A549 (cell line): ENCODE results near the gene MYH11. TPM values are rescaled to one million over a fixed set of nuclear protein-coding genes. Genes with fewer than 3 reads are reported as not detected.

Experiments used
- ATAC-seq, 2 experiments: fragments of 200-7000 bp in 1 of 2; fragments of >200 bp in 1 of 2; cut with Nextera tagmentation in 1 of 2; cut with Tn5 transposase in 1 of 2; 3 replicates each; pipeline versions ENCODE4 v1.8.0 to v1.9.1; 2018 to 2020; ENCODE audit warnings: mild to moderate bottlenecking in 1 of 2, moderate library complexity in 1 of 2
- CTCF ChIA-PET: fragments of 300-600 bp; sonication (Branson Sonifier 250); formaldehyde crosslinking; extraction: SDS; loops from one replicate; lab custom pipeline; 2021; ENCODE audit warnings: antibody characterized with exemption, inconsistent platforms; lab: Yijun Ruan, JAX
- POLR2A ChIA-PET: fragments of 350-600 bp; formaldehyde crosslinking; extraction: SDS; loops from one replicate; lab custom pipeline; 2021; ENCODE audit warnings: antibody characterized with exemption, inconsistent platforms; lab: Yijun Ruan, JAX
- DNase-seq, 2 experiments: peaks; one replicate each; pipeline versions ENCODE4 v3.0.0 to v3.0.0-alpha.2; 2011 to 2016; ENCODE audit warnings: low read depth in 1 of 2, low spot score in 1 of 2
- FAIRE-seq: peaks from 2 replicates; lab custom pipeline; 2011; peaks lifted over from hg19 to GRCh38; lab: Jason Lieb, UNC
- H3K27ac ChIP-seq, 2 experiments: fragments of >200 bp; sonication (Bioruptor Twin); formaldehyde crosslinking; 3 replicates each; pipeline ENCODE4 v1.5.1; 2016 to 2017
- H3K4me1 ChIP-seq: fragments of >200 bp; sonication (Bioruptor Twin); formaldehyde crosslinking; 3 replicates; pipeline ENCODE4 v1.6.1; 2016
- H3K4me2 ChIP-seq: fragments of >200 bp; sonication (Bioruptor Twin); formaldehyde crosslinking; 3 replicates; pipeline ENCODE4 v1.6.1; 2016
- H3K4me3 ChIP-seq: fragments of >200 bp; sonication (Bioruptor Twin); formaldehyde crosslinking; 3 replicates; pipeline ENCODE4 v1.5.1; 2016
- H3K9me3 ChIP-seq: fragments of >200 bp; sonication (Bioruptor Twin); formaldehyde crosslinking; 3 replicates; pipeline ENCODE4 v1.6.1; 2016
- BHLHE40 ChIP-seq: IDR thresholded peaks from 2 replicates; pipeline ENCODE4 v1.6.1; 2012; ENCODE audit warnings: low read depth, low read length, inconsistent platforms
- CBX2 ChIP-seq: fragments of 200-600 bp; sonication (generic); IDR thresholded peaks from 2 replicates; pipeline ENCODE4 v1.6.1; 2016; ENCODE audit warnings: low read depth, mild to moderate bottlenecking, borderline replicate concordance
- CBX8 ChIP-seq: fragments of 200-600 bp; sonication (generic); IDR thresholded peaks from 2 replicates; pipeline ENCODE4 v1.6.1; 2016
- CEBPB ChIP-seq, 2 experiments: fragments of >200 bp in 1 of 2; sonication (Bioruptor Twin) in 1 of 2; formaldehyde crosslinking in 1 of 2; IDR thresholded peaks; 2 replicates each; pipeline ENCODE4 v1.6.1; 2012 to 2016
- CHD2 ChIP-seq: fragments of 150-350 bp; IDR thresholded peaks from 2 replicates; pipeline ENCODE4 v1.6.1; 2014; ENCODE audit warnings: low read length; ENCODE audit not compliant: partially characterized antibody
- CHD4 ChIP-seq: fragments of 200-600 bp; sonication (generic); IDR thresholded peaks from 2 replicates; pipeline ENCODE4 v1.6.1; 2016; ENCODE audit warnings: antibody characterized with exemption, mild to moderate bottlenecking, borderline replicate concordance
- EHMT2 ChIP-seq: fragments of 200-600 bp; sonication (generic); IDR thresholded peaks from 2 replicates; pipeline ENCODE4 v1.6.1; 2016; ENCODE audit warnings: antibody characterized with exemption, low read depth, mild to moderate bottlenecking, moderate library complexity
- EP300 ChIP-seq, 2 experiments: fragments of >200 bp; sonication (Bioruptor Twin); formaldehyde crosslinking; IDR thresholded peaks; 2 replicates in 1 of 2; 3 replicates in 1 of 2; pipeline ENCODE4 v1.6.1; 2016 to 2017
- ESRRA ChIP-seq: fragments of 150-350 bp; IDR thresholded peaks from 2 replicates; pipeline ENCODE4 v1.6.1; 2014; ENCODE audit warnings: mild to moderate bottlenecking, low read length, borderline replicate concordance
- FOXS1 ChIP-seq: fragments of 250-450 bp; sonication (Bioruptor Pico); IDR thresholded peaks from 2 replicates; pipeline ENCODE4 v1.5.0; 2020; ENCODE audit warnings: mild to moderate bottlenecking, moderate library complexity
- GATA3 ChIP-seq: IDR thresholded peaks from 2 replicates; pipeline ENCODE4 v1.6.1; 2012; ENCODE audit warnings: borderline replicate concordance
- HEYL ChIP-seq: fragments of 250-450 bp; sonication (Bioruptor Pico); IDR thresholded peaks from 2 replicates; pipeline ENCODE4 v1.8.0; 2021; ENCODE audit warnings: mild to moderate bottlenecking, moderate library complexity
- KDM1A ChIP-seq: fragments of 200-600 bp; sonication (generic); IDR thresholded peaks from 2 replicates; pipeline ENCODE4 v1.6.1; 2016; ENCODE audit warnings: low read depth, mild to moderate bottlenecking
- MAZ ChIP-seq: fragments of 150-350 bp; IDR thresholded peaks from 2 replicates; pipeline ENCODE4 v1.6.1; 2014; ENCODE audit warnings: antibody characterized with exemption, low read depth, low read length, borderline replicate concordance
- MYC ChIP-seq: IDR thresholded peaks from 2 replicates; pipeline ENCODE4 v1.6.1; 2012; ENCODE audit warnings: mild to moderate bottlenecking, inconsistent platforms, low read length, improper control_type of control experiment, borderline replicate concordance
- NPAS2 ChIP-seq: fragments of 250-450 bp; sonication (Bioruptor Pico); IDR thresholded peaks from 2 replicates; pipeline ENCODE4 v1.8.0; 2022; ENCODE audit warnings: mild to moderate bottlenecking, moderate library complexity, borderline replicate concordance
- PHF8 ChIP-seq: fragments of 200-600 bp; sonication (generic); IDR thresholded peaks from 2 replicates; pipeline ENCODE4 v1.6.1; 2016; ENCODE audit warnings: low read depth, mild to moderate bottlenecking, antibody characterized with exemption, moderate library complexity, borderline replicate concordance
- POLR2AphosphoS2 ChIP-seq: conservative IDR thresholded peaks from 2 replicates; pipeline ENCODE4 v1.6.1; 2012; ENCODE audit warnings: low read length, improper control_type of control experiment, inconsistent platforms
- RAD21 ChIP-seq, 2 experiments: fragments of >200 bp in 1 of 2; sonication (Bioruptor Twin) in 1 of 2; formaldehyde crosslinking in 1 of 2; IDR thresholded peaks in 1 of 2; conservative IDR thresholded peaks in 1 of 2; 2 replicates in 1 of 2; 3 replicates in 1 of 2; pipeline ENCODE4 v1.6.1; 2012 to 2018; ENCODE audit warnings: inconsistent platforms in 1 of 2
- RCOR1 ChIP-seq: fragments of 150-350 bp; IDR thresholded peaks from 2 replicates; pipeline ENCODE4 v1.6.1; 2014; ENCODE audit warnings: antibody characterized with exemption, low read length, low read depth
- RFX5 ChIP-seq: fragments of 450-650 bp; IDR thresholded peaks from 2 replicates; pipeline ENCODE4 v1.7.1; 2014; ENCODE audit warnings: antibody characterized with exemption, mild to moderate bottlenecking, moderate library complexity
- RNF2 ChIP-seq: fragments of 200-600 bp; sonication (generic); IDR thresholded peaks from 2 replicates; pipeline ENCODE4 v1.6.1; 2016; ENCODE audit warnings: low read depth, mild to moderate bottlenecking, antibody characterized with exemption, moderate library complexity, borderline replicate concordance
- SMC3 ChIP-seq: fragments of >200 bp; sonication (Bioruptor Twin); formaldehyde crosslinking; IDR thresholded peaks from 3 replicates; pipeline ENCODE4 v1.6.1; 2018; ENCODE audit warnings: inconsistent platforms
- TFCP2L1 ChIP-seq: fragments of 250-450 bp; sonication (Bioruptor Pico); IDR thresholded peaks from 2 replicates; pipeline ENCODE4 v1.5.0; 2021; ENCODE audit warnings: mild to moderate bottlenecking
- ZNF302 ChIP-seq: fragments of 250-450 bp; sonication (Bioruptor Pico); IDR thresholded peaks from 2 replicates; pipeline ENCODE4 v1.9.0; 2021; ENCODE audit warnings: inconsistent platforms, mild to moderate bottlenecking, moderate library complexity
- WGBS: methylation state at CpG from one replicate; pipeline ENCODE4 v1.1.6; 2017; ENCODE audit errors: missing lambda C conversion rate; 5-methylcytosine and 5-hydroxymethylcytosine counted together
- polyA plus RNA-seq, 4 experiments: library from polyadenylated mRNA; depleted of rRNA in 3 of 4; stranded (reverse); fragments of >200 nt; fragmentation: RNase III in 1 of 4; extraction: RNeasy Plus Mini Kit Qiagen cat#74134 plus additional on column Dnase treatment in 1 of 4; gene quantifications; 2 replicates in 3 of 4; 3 replicates in 1 of 4; pipeline ENCODE4 v1.2.3, GENCODE V29; 2011 to 2017
- TF ChIP-seq, protein P1 (sequence below): IDR thresholded peaks from 2 replicates; pipeline ENCODE4 v1.6.1; 2012; ENCODE audit warnings: low read depth, borderline replicate concordance
- TF ChIP-seq, protein P2 (sequence below): fragments of >200 bp; sonication (Bioruptor Twin); formaldehyde crosslinking; IDR thresholded peaks from 3 replicates; pipeline ENCODE4 v1.5.1; 2016
- TF ChIP-seq, protein P3 (sequence below): fragments of 450-650 bp; IDR thresholded peaks from 2 replicates; pipeline ENCODE4 v1.6.1; 2014; ENCODE audit warnings: antibody characterized with exemption
- TF ChIP-seq, protein P4 (sequence below): fragments of 150-350 bp; IDR thresholded peaks from 2 replicates; pipeline ENCODE4 v1.6.1; 2014; ENCODE audit warnings: low read depth, mild to moderate bottlenecking, low read length
- TF ChIP-seq, protein P5 (sequence below): IDR thresholded peaks from 2 replicates; pipeline ENCODE4 v1.6.1; 2012
- TF ChIP-seq, protein P6 (sequence below): fragments of >200 bp; sonication (Bioruptor Twin); formaldehyde crosslinking; IDR thresholded peaks from 3 replicates; pipeline ENCODE4 v1.6.1; 2016

The MYH11 gene
- polyA plus RNA-seq, 2 of the 4 experiments (the other 2 are of a cell fraction) = 0.03 to 0.09 TPM

DNA sequence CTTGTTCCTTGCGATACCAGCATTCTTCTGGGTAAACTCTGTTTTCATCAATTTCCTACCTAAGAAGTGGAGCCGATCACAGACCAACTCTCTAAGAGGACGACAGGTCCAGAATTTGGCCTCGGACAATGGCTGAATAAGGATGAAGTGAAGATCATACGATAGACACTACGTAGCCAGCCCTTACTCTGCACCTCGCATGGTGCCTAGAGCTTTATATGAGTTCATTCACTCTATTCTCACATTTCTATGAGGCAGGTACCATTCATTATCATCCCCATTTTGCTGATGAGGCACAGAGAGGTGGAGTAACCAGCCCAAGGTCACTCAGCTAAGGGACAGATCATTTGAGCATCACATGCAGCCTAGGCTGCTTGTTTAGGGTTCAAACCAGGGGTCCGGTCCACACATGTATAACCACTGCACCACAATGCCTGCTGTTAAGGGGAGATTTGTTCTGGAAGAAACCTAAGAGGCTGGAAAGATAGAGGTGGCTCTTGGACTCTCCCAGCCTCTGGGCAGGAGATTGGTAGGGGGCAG, 78.6 kb downstream of the MYH11 start (continued):
- TF ChIP-seq ESRRA (no peak), CHD4 (no peak), RFX5 (no peak), CHD2 (no peak)
- TF ChIP-seq, protein P1, sequence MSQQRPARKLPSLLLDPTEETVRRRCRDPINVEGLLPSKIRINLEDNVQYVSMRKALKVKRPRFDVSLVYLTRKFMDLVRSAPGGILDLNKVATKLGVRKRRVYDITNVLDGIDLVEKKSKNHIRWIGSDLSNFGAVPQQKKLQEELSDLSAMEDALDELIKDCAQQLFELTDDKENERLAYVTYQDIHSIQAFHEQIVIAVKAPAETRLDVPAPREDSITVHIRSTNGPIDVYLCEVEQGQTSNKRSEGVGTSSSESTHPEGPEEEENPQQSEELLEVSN = no peak

DNA sequence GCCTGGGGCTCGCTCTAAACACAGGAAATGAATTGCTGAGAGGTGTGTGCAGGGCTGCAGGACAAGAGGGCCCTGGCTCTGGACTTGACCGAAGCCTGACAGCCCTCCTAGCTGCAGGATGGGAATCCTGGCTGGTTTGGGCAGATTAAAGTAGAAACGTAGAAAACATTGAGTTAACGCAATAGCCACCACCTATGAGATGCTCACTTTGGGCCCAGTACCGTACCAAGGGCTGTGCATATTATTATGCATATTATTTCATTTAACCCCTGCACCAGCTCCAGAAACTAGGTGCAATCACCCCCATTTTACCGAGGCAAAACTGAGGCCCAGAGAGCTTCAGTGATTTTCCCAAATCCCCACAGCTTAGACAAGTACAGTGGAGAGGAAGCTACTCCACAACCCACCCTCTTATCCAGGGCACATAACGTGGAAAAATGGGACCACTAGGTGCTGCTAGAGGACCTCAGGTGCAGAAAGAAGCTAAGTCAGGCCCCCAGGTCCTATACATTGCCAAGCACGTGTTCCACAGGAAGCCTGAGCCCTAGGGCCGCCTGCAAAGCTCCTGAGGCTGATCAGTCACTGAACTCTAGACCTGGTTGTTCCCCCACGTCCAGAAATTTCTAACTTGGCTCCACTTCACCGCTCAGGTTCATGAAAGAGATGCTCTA, 79.2 kb downstream of the MYH11 start:
- peak; percentile 74 to 79 for DNase-seq
- FAIRE-seq = no peak
- 52% methylated on average over 11 of the region's 11 CpGs for WGBS
- TF ChIP-seq FOXS1 (CRISPR knock-in tag) = no peak
- no peak for TF ChIP-seq KDM1A
- no peak for TF ChIP-seq CBX2
- peak; percentile 86 to 96 for TF ChIP-seq RAD21 (conservative IDR thresholded peaks at IDR 0.05 in 1 of 2, IDR thresholded peaks at IDR 0.05 in 1 of 2)
- TF ChIP-seq, protein P2, sequence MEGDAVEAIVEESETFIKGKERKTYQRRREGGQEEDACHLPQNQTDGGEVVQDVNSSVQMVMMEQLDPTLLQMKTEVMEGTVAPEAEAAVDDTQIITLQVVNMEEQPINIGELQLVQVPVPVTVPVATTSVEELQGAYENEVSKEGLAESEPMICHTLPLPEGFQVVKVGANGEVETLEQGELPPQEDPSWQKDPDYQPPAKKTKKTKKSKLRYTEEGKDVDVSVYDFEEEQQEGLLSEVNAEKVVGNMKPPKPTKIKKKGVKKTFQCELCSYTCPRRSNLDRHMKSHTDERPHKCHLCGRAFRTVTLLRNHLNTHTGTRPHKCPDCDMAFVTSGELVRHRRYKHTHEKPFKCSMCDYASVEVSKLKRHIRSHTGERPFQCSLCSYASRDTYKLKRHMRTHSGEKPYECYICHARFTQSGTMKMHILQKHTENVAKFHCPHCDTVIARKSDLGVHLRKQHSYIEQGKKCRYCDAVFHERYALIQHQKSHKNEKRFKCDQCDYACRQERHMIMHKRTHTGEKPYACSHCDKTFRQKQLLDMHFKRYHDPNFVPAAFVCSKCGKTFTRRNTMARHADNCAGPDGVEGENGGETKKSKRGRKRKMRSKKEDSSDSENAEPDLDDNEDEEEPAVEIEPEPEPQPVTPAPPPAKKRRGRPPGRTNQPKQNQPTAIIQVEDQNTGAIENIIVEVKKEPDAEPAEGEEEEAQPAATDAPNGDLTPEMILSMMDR = peak; percentile 77
- no peak for TF ChIP-seq EHMT2
- TF ChIP-seq TFCP2L1 (CRISPR knock-in tag) = no peak
- TF ChIP-seq ZNF302 (CRISPR knock-in tag) = no peak
- no peak for TF ChIP-seq CEBPB (IDR thresholded peaks at IDR 0.05)
- no peak for TF ChIP-seq RCOR1
- TF ChIP-seq RNF2 = no peak
- TF ChIP-seq, protein P3, sequence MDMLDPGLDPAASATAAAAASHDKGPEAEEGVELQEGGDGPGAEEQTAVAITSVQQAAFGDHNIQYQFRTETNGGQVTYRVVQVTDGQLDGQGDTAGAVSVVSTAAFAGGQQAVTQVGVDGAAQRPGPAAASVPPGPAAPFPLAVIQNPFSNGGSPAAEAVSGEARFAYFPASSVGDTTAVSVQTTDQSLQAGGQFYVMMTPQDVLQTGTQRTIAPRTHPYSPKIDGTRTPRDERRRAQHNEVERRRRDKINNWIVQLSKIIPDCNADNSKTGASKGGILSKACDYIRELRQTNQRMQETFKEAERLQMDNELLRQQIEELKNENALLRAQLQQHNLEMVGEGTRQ = no peak
- TF ChIP-seq, protein P4, sequence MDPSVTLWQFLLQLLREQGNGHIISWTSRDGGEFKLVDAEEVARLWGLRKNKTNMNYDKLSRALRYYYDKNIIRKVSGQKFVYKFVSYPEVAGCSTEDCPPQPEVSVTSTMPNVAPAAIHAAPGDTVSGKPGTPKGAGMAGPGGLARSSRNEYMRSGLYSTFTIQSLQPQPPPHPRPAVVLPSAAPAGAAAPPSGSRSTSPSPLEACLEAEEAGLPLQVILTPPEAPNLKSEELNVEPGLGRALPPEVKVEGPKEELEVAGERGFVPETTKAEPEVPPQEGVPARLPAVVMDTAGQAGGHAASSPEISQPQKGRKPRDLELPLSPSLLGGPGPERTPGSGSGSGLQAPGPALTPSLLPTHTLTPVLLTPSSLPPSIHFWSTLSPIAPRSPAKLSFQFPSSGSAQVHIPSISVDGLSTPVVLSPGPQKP = 0 out of 2 replicates have a peak, but pooled peaks have one; percentile 6
- no peak for TF ChIP-seq MAZ
- TF ChIP-seq BHLHE40 = no peak
- no peak for TF ChIP-seq NPAS2 (CRISPR knock-in tag)
- TF ChIP-seq, protein P5, sequence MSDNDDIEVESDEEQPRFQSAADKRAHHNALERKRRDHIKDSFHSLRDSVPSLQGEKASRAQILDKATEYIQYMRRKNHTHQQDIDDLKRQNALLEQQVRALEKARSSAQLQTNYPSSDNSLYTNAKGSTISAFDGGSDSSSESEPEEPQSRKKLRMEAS = peak; percentile 81
- TF ChIP-seq EP300 (IDR thresholded peaks at IDR 0.05) = no peak
- TF ChIP-seq SMC3 = peak; percentile 75
- no peak for TF ChIP-seq POLR2AphosphoS2
- TF ChIP-seq GATA3 = no peak
- TF ChIP-seq, protein P6, sequence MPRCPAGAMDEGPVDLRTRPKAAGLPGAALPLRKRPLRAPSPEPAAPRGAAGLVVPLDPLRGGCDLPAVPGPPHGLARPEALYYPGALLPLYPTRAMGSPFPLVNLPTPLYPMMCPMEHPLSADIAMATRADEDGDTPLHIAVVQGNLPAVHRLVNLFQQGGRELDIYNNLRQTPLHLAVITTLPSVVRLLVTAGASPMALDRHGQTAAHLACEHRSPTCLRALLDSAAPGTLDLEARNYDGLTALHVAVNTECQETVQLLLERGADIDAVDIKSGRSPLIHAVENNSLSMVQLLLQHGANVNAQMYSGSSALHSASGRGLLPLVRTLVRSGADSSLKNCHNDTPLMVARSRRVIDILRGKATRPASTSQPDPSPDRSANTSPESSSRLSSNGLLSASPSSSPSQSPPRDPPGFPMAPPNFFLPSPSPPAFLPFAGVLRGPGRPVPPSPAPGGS = no peak
- no peak for TF ChIP-seq CBX8
- TF ChIP-seq HEYL (CRISPR knock-in tag) = no peak
- no peak for TF ChIP-seq PHF8
- TF ChIP-seq MYC = no peak; the same call in 1 of the 2 replicates
- Histone ChIP-seq H3K9me3 (no peaks in the 10 kb centered on the region), H3K4me1 (no peaks in the 10 kb centered on the region), H3K27ac (peak overlapping the region in 1 of 2 experiments; percentile 61; a peak in 3 of 6 replicates), H3K4me3 (no peak overlapping the region), H3K4me2 (no peak overlapping the region)
- peak; percentile 92 to 97 for ATAC-seq
- CTCF ChIA-PET = interaction anchor here (0.6 to 3.9 kb wide), 62 partner anchors 9 to 418 kb away, joined by 3 to 36 read pairs (median 4); no protein-coding TSS in a partner anchor
- POLR2A ChIA-PET = no interaction called here
